GM12872 (cell line): ENCODE measurements around the gene KIR3DL3.
"Not testable (repeated sequence)": the region's sequence is repeated elsewhere in the genome, so short reads cannot be mapped to it uniquely, and the experiment has no call there.

Source experiments
- CTCF ChIP-seq: IDR thresholded peaks from 3 replicates; pipeline ENCODE4 v1.5.1; 2011; ENCODE audit warnings: low read depth, mild to moderate bottlenecking, low read length, moderate library complexity; ENCODE audit not compliant: insufficient read depth

The KIR3DL3 gene

GRCh38 chr19:54724644-54725043 is 402 bp downstream of the KIR3DL3 start:
- TF ChIP-seq CTCF: no peak

GRCh38 chr19:54725321-54725720 is 1.1 kb downstream of the KIR3DL3 start:
- TF ChIP-seq CTCF: no peak

GRCh38 chr19:54727562-54727961 is 3.3 kb downstream of the KIR3DL3 start:
- TF ChIP-seq CTCF: no peak

- no peak for TF ChIP-seq CTCF
Observed at GRCh38 chr19:54728167-54728566, 3.9 kb downstream of the KIR3DL3 start.

- no peak for TF ChIP-seq CTCF
Observed at GRCh38 chr19:54729416-54730188, 5.4 kb downstream of the KIR3DL3 start.

GRCh38 chr19:54731191-54731590 is 6.9 kb downstream of the KIR3DL3 start:
- no peak for TF ChIP-seq CTCF

GRCh38 chr19:54738306-54738705 is 14.1 kb downstream of the KIR3DL3 start, which contains the start of gene KIR2DL3:
Gene KIR2DL3, plus strand, starts transcription at chr19:54738513. Its CDS starts 33 bp downstream, at chr19:54738546.
- not testable (repeated sequence) for TF ChIP-seq CTCF

- no peak for TF ChIP-seq CTCF
Observed at GRCh38 chr19:54738715-54739114, 14.5 kb downstream of the KIR3DL3 start.
